AG09319 (cell line): Measurements from ENCODE around the gene GFRA1.

Source experiments
- DNase-seq: peaks from one replicate; pipeline ENCODE4 v3.0.0-alpha.2; 2010; ENCODE audit warnings: low read depth; ENCODE audit errors: extremely low read depth
- TF ChIP-seq, protein P1 (sequence below): IDR thresholded peaks from 2 replicates; pipeline ENCODE4 v1.5.1; 2011; ENCODE audit warnings: low read depth, mild to moderate bottlenecking, inconsistent platforms, low read length, moderate library complexity

Gene GFRA1

DNA sequence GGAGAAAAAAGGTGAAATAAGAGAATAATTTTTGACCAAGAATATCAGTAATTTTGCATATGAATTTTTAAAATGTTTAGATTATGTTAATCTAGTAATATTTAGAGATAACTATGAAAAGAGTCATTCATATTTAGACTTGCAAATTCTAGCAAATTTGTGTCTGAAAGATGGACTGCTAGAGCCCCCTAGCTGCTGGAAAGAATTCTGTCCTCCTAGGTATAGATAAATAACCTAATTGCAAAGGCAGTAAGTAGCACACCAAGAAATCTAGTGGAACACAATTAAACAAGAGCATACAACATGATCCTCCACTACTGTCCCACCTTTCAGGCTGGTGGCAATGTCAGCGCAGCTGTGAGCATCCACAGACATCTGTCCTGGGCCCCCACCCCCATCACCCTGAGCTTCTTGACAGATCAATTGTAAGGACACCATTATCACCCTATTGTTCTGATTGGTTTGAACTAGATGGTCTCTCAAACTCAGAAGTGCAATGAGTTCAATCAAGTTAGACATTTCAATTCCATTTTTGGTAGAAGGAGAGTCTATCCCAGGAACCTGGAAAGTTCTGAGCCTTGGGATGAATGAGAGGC is 15.0 kb upstream of the GFRA1 start:
- peak; percentile 36 for DNase-seq
- TF ChIP-seq, protein P1, sequence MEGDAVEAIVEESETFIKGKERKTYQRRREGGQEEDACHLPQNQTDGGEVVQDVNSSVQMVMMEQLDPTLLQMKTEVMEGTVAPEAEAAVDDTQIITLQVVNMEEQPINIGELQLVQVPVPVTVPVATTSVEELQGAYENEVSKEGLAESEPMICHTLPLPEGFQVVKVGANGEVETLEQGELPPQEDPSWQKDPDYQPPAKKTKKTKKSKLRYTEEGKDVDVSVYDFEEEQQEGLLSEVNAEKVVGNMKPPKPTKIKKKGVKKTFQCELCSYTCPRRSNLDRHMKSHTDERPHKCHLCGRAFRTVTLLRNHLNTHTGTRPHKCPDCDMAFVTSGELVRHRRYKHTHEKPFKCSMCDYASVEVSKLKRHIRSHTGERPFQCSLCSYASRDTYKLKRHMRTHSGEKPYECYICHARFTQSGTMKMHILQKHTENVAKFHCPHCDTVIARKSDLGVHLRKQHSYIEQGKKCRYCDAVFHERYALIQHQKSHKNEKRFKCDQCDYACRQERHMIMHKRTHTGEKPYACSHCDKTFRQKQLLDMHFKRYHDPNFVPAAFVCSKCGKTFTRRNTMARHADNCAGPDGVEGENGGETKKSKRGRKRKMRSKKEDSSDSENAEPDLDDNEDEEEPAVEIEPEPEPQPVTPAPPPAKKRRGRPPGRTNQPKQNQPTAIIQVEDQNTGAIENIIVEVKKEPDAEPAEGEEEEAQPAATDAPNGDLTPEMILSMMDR: peak; percentile 76

GRCh38 chr10:116286626-116287200 is 13.7 kb upstream of the GFRA1 start:
- TF ChIP-seq, protein P1: no peak
- DNase-seq: no peak

DNA sequence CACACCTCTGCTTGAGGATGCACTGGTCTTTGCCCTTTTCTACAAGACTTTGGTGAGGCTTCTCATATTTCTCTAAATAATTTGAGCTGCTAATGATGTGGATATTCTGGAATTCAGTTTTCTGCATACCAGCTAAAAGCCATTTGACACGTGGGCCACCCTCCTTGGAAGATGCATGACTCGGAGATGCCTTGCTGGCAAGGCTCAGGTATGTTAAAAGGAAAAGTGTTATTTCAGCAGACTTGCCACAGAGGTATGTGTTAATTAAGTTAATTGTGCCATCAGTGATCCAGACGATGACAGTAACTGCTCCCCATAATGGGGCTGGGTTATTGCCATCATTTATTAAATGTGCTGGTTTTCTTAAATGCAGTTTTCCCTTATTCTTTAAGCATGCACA is 8.8 kb upstream of the GFRA1 start:
- TF ChIP-seq, protein P1: no peak
- no peak for DNase-seq

DNA sequence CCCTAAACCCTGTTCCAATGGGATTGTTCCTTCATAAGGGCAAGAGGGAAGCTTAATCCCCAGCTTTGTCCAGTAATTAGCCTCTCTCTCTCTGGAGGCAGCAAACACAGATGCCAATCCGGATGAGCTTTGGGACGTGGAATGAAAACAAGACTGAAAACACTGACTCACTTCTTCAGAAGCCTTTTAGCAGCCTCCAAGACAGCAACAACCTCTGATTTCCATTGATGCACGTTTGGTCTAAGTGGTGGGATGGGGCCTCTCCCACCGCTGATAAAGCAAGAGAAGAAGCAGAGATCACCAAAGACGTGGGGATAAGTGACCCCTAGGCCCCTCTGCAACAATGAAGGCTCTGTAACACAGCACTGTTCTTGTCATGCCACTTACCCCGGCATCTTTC is 5.8 kb upstream of the GFRA1 start:
- no peak for DNase-seq
- TF ChIP-seq, protein P1: no peak

DNA sequence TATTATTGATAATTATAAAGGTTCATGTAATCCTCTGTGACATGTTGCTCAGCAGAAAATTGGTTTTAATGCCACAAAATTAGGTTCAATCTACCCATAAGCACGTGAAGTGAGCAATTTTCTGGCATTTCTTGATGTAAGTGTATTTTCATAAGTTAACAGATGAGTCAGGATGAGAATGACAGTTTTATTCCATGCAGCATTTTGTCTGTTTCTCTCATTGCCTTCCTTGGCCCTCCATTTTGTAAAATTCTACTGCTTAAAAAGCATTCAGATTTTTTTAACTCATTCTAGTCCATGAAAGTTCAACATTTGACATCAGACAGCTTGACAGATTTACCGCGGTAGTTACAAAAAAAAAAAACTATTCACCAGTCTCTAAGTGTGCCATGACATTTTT is 4.0 kb upstream of the GFRA1 start:
- DNase-seq: no peak
- TF ChIP-seq, protein P1: no peak

- no peak for DNase-seq
- TF ChIP-seq, protein P1: no peak; the same call in 1 of the 2 replicates
Measured at GRCh38 chr10:116274064-116274904, 1.3 kb upstream of the GFRA1 start.
